Neural cell (in vitro differentiated cells): ENCODE data around the gene OGFR.

Experiments used
- EP300 ChIP-seq: fragments of 450-650 bp; conservative IDR thresholded peaks from 2 replicates; pipeline ENCODE4 v1.6.1; 2014; ENCODE audit warnings: antibody characterized with exemption, mild to moderate bottlenecking, moderate library complexity; ENCODE audit not compliant: poor library complexity, severe bottlenecking
- EZH2 ChIP-seq: fragments of 200-600, 300-800 bp; shearing (Covaris generic), sonication (generic); IDR thresholded peaks from 2 replicates; pipeline ENCODE4 v1.6.1; 2014; ENCODE audit warnings: antibody characterized with exemption, low read length, borderline replicate concordance, mild to moderate bottlenecking; ENCODE audit not compliant: insufficient read depth, poor library complexity, severe bottlenecking
- POLR2AphosphoS5 ChIP-seq: IDR thresholded peaks from 2 replicates; pipeline ENCODE4 v1.6.1; 2012
- RAD21 ChIP-seq: fragments of 450-650 bp; conservative IDR thresholded peaks from 2 replicates; pipeline ENCODE4 v1.6.1; 2014; ENCODE audit warnings: antibody characterized with exemption, mild to moderate bottlenecking, moderate library complexity
- TF ChIP-seq, protein P1 (sequence below): fragments of 450-650 bp; IDR thresholded peaks from 2 replicates; pipeline ENCODE4 v1.5.1; 2014; ENCODE audit warnings: antibody characterized with exemption, mild to moderate bottlenecking, moderate library complexity; ENCODE audit not compliant: poor library complexity, severe bottlenecking
- TF ChIP-seq, protein P2 (sequence below): IDR thresholded peaks from 2 replicates; pipeline ENCODE4 v1.6.1; 2012; ENCODE audit warnings: borderline replicate concordance

- TF ChIP-seq, protein P1, sequence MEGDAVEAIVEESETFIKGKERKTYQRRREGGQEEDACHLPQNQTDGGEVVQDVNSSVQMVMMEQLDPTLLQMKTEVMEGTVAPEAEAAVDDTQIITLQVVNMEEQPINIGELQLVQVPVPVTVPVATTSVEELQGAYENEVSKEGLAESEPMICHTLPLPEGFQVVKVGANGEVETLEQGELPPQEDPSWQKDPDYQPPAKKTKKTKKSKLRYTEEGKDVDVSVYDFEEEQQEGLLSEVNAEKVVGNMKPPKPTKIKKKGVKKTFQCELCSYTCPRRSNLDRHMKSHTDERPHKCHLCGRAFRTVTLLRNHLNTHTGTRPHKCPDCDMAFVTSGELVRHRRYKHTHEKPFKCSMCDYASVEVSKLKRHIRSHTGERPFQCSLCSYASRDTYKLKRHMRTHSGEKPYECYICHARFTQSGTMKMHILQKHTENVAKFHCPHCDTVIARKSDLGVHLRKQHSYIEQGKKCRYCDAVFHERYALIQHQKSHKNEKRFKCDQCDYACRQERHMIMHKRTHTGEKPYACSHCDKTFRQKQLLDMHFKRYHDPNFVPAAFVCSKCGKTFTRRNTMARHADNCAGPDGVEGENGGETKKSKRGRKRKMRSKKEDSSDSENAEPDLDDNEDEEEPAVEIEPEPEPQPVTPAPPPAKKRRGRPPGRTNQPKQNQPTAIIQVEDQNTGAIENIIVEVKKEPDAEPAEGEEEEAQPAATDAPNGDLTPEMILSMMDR, result no peak
- no peak for TF ChIP-seq EZH2
- no peak for TF ChIP-seq EP300
- no peak for TF ChIP-seq RAD21
- TF ChIP-seq, protein P2, sequence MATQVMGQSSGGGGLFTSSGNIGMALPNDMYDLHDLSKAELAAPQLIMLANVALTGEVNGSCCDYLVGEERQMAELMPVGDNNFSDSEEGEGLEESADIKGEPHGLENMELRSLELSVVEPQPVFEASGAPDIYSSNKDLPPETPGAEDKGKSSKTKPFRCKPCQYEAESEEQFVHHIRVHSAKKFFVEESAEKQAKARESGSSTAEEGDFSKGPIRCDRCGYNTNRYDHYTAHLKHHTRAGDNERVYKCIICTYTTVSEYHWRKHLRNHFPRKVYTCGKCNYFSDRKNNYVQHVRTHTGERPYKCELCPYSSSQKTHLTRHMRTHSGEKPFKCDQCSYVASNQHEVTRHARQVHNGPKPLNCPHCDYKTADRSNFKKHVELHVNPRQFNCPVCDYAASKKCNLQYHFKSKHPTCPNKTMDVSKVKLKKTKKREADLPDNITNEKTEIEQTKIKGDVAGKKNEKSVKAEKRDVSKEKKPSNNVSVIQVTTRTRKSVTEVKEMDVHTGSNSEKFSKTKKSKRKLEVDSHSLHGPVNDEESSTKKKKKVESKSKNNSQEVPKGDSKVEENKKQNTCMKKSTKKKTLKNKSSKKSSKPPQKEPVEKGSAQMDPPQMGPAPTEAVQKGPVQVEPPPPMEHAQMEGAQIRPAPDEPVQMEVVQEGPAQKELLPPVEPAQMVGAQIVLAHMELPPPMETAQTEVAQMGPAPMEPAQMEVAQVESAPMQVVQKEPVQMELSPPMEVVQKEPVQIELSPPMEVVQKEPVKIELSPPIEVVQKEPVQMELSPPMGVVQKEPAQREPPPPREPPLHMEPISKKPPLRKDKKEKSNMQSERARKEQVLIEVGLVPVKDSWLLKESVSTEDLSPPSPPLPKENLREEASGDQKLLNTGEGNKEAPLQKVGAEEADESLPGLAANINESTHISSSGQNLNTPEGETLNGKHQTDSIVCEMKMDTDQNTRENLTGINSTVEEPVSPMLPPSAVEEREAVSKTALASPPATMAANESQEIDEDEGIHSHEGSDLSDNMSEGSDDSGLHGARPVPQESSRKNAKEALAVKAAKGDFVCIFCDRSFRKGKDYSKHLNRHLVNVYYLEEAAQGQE, result no peak
- TF ChIP-seq POLR2AphosphoS5, result no peak
These were observed 22.3 kb upstream of the OGFR start for GRCh38 chr20:62782149-62782892.
